CD4-positive, alpha-beta memory T cell (primary cell): ENCODE data around the gene TCF12. TPM values are rescaled to one million over a fixed set of nuclear protein-coding genes. Genes with fewer than 3 reads are reported as not detected.

ENCODE experiments used
- CTCF ChIA-PET: fragments of 350-600 bp; sonication (Branson Sonifier 250); formaldehyde crosslinking; loops from one replicate; lab custom pipeline; 2021; ENCODE audit warnings: inconsistent platforms; ENCODE audit not compliant: partially characterized antibody; lab: Charles Lee
- POLR2A ChIA-PET: fragments of 350-600 bp; sonication (Branson Sonifier 250); formaldehyde crosslinking; loops from one replicate; lab custom pipeline; 2021; ENCODE audit not compliant: partially characterized antibody; lab: Charles Lee
- DNase-seq, 5 donors: peaks; one replicate each; pipeline versions ENCODE4 v3.0.0 to v3.0.0-alpha.2; 2020 to 2022; ENCODE audit warnings: mixed read lengths in 1 of 5
- H3K27ac ChIP-seq: one replicate; pipeline ENCODE4 v1.7.0; 2013; ENCODE audit warnings: low read depth, low read length
- H3K27me3 ChIP-seq: 2 replicates; pipeline ENCODE4 v1.7.0; 2013; ENCODE audit warnings: mild to moderate bottlenecking, low read length, moderate library complexity; ENCODE audit not compliant: insufficient read depth
- H3K36me3 ChIP-seq: 2 replicates; pipeline ENCODE4 v1.7.0; 2013; ENCODE audit warnings: mild to moderate bottlenecking, low read length, moderate library complexity; ENCODE audit not compliant: insufficient read depth
- H3K4me1 ChIP-seq: 2 replicates; pipeline ENCODE4 v1.7.0; 2013; ENCODE audit warnings: mild to moderate bottlenecking, low read length, moderate library complexity; ENCODE audit not compliant: insufficient read depth
- H3K4me3 ChIP-seq, 2 donors: one replicate each; pipeline ENCODE4 v1.7.0; 2013; ENCODE audit warnings: low read length in 2 of 2, mild to moderate bottlenecking in 1 of 2
- H3K9me3 ChIP-seq, 2 donors: one replicate each; pipeline ENCODE4 v1.7.0; 2013; ENCODE audit warnings: low read length in 2 of 2, control low read depth in 1 of 2; ENCODE audit not compliant: control insufficient read depth in 1 of 2
- H3K27ac Mint-ChIP-seq, 7 donors: one replicate each; pipeline ENCODE4 v1.8.0; 2020 to 2021; ENCODE audit warnings: mixed read lengths in 7 of 7, mild to moderate bottlenecking in 6 of 7, inconsistent platforms in 3 of 7, moderate library complexity in 3 of 7
- H3K27me3 Mint-ChIP-seq, 2 donors: one replicate each; pipeline ENCODE4 v1.8.0; 2020 to 2021; ENCODE audit warnings: mixed read lengths in 2 of 2
- H3K36me3 Mint-ChIP-seq, 2 donors: one replicate each; pipeline ENCODE4 v1.8.0; 2020 to 2021; ENCODE audit warnings: mixed read lengths in 2 of 2, inconsistent platforms in 1 of 2, mild to moderate bottlenecking in 1 of 2
- H3K4me1 Mint-ChIP-seq, 4 donors: one replicate each; pipeline ENCODE4 v1.8.0; 2020 to 2021; ENCODE audit warnings: mixed read lengths in 4 of 4, mild to moderate bottlenecking in 1 of 4
- H3K4me3 Mint-ChIP-seq, 8 donors: one replicate each; pipeline ENCODE4 v1.8.0; 2020 to 2021; ENCODE audit warnings: mixed read lengths in 8 of 8, mild to moderate bottlenecking in 7 of 8, moderate library complexity in 6 of 8, inconsistent platforms in 3 of 8
- H3K9me3 Mint-ChIP-seq, 8 donors: one replicate each; pipeline ENCODE4 v1.8.0; 2020 to 2021; ENCODE audit warnings: mixed read lengths in 8 of 8, mild to moderate bottlenecking in 5 of 8, inconsistent platforms in 3 of 8, moderate library complexity in 1 of 8
- intact Hi-C: fragments of 100-400 bp; cut with micrococcal nuclease; formaldehyde crosslinking; loops from one replicate; pipeline ENCODE4 v1.15.1; 2023
- polyA plus RNA-seq, 2 donors: library from polyadenylated mRNA; unstranded; fragments of 300-500 nt; fragmentation: Illumina TruSeq; gene quantifications; one replicate each; pipeline ENCODE4 v1.2.3, GENCODE V29; 2021
- total RNA-seq, 2 experiments: library from RNA; stranded (reverse); gene quantifications; one replicate each; pipeline ENCODE4 v1.2.3, GENCODE V29; 2021

The TCF12 gene
- total and polyA plus RNA-seq, 4 experiments from 2014 or later, result 36.5 to 86.5 (median 68.4) TPM

DNA sequence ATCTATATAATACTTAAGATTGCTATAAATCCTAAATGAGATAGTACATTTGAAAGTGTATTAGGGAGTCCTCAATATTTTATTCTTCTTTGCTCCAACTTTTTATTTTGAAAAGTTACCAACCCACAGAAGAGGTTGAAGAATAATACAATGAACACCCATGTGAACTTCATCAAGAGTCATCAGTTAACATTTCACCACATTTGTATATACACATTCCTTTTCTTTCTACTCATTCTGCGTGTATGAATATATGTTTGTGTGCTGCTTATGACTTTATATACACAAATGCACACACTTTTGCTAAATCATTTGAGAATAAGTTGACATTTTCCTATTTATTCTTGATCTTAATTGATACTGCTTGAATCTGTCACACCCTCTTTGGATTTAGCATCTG, 264.6 kb downstream of the TCF12 start:
- H3K4me3 ChIP-seq, result no peak overlapping the region
- Mint-ChIP-seq H3K36me3 (peaks cover 15 to 17% of the 10 kb centered on the region in 2 donors), H3K27me3 (no peaks in the 10 kb centered on the region), H3K4me3 (no peak overlapping the region), H3K27ac (no peak overlapping the region), H3K9me3 (peaks cover 0 to 3% (median 0%) of the 10 kb centered on the region in 8 donors), H3K4me1 (no peaks in the 10 kb centered on the region)
- intact Hi-C loops, result no loop called here
- no peak for DNase-seq
- ChIA-PET POLR2A (no interaction called here), CTCF (no interaction called here)
- no peaks in the 10 kb centered on the region for H3K27me3 ChIP-seq
- no peak overlapping the region for H3K27ac ChIP-seq
- H3K36me3 ChIP-seq, result no peaks in the 10 kb centered on the region
- no peaks in the 10 kb centered on the region for H3K4me1 ChIP-seq
- no peaks in the 10 kb centered on the region for H3K9me3 ChIP-seq

DNA sequence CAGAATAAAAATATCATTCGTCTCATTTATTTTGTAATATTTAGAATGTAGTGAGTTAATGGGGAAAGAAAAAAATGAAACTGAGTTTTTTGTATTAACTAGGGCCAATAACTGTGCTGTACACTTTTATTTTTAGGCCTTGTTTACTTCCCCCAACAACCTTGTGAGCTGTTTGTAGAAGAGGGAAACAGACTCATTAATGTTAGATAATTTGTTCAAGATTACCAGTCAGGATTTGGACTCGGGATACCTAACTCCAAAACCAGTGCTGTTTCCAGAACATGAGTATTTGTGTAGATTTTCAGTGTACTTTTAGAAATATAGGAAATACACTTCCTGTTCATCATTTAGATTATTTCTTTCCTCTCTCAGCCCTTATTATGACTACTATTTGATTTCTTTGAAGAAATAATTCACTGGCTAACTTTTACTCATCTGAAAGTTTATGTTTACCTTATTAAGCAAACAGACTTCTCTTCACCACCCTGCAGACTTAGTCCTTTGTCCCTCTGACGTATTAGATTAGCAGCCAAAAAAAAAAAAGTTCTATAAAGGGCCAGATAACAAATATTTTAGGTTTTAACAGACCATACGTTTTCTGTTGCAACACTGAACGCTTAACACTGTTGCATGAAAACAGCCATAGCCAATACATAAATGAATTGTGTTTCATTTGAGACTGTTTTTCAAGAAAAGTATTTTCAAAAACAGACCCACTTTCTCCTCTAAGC, 265.3 kb downstream of the TCF12 start:
- ChIA-PET POLR2A (no interaction called here), CTCF (no interaction called here)
- H3K36me3 ChIP-seq, result no peaks in the 10 kb centered on the region

DNA sequence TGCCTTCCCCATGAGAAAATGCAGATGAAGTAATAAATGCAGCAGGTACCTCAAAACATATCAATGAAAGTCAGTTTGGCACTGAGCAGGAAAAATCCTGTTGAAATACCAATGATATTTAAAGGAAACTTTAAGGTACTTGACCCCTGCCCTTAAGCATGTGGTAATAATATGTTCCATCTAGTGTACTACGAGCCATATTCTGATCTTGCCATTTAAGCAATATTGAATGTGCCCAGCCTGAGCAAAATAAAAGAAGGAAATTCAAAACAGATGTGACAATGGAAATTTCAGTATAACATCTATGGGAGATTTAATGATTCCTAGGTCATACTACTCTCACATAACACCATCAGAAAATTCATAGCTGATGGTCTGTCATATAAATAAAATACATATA, 266.1 kb downstream of the TCF12 start:
- Histone ChIP-seq H3K4me3 (no peak overlapping the region), H3K9me3 (no peaks in the 10 kb centered on the region), H3K27ac (no peak overlapping the region), H3K4me1 (no peaks in the 10 kb centered on the region), H3K27me3 (no peaks in the 10 kb centered on the region), H3K36me3 (no peaks in the 10 kb centered on the region)
- H3K36me3 Mint-ChIP-seq, result peaks cover 15 to 17% of the 10 kb centered on the region in 2 donors
- H3K27me3 Mint-ChIP-seq, result no peaks in the 10 kb centered on the region
- no peak overlapping the region for H3K4me3 Mint-ChIP-seq
- POLR2A ChIA-PET, result no interaction called here
- H3K9me3 Mint-ChIP-seq, result peaks cover 0 to 3% (median 0%) of the 10 kb centered on the region in 8 donors
- H3K27ac Mint-ChIP-seq, result peak overlapping the region in 1 of 7 donors; percentile 2
- intact Hi-C loops, result no loop called here
- CTCF ChIA-PET, result interaction anchor here (1.2 kb wide), 1 partner anchor 29 kb away, joined by 3 read pairs; no protein-coding TSS in a partner anchor
- no peak for DNase-seq
- H3K4me1 Mint-ChIP-seq, result no peaks in the 10 kb centered on the region

More for the DNA sequence above, 265.3 kb downstream of the TCF12 start:
- H3K9me3 Mint-ChIP-seq, result peaks cover 0 to 3% (median 0%) of the 10 kb centered on the region in 8 donors
- H3K4me3 Mint-ChIP-seq, result no peak overlapping the region
- peaks cover 15 to 17% of the 10 kb centered on the region in 2 donors for H3K36me3 Mint-ChIP-seq
- no peak for DNase-seq
- Histone ChIP-seq H3K27me3 (no peaks in the 10 kb centered on the region), H3K9me3 (no peaks in the 10 kb centered on the region), H3K4me3 (no peak overlapping the region), H3K27ac (no peak overlapping the region), H3K4me1 (no peaks in the 10 kb centered on the region)
- H3K27me3 Mint-ChIP-seq, result no peaks in the 10 kb centered on the region
- H3K4me1 Mint-ChIP-seq, result no peaks in the 10 kb centered on the region
- intact Hi-C loops, result no loop called here
- peak overlapping the region in 1 of 7 donors; percentile 22 for H3K27ac Mint-ChIP-seq

DNA sequence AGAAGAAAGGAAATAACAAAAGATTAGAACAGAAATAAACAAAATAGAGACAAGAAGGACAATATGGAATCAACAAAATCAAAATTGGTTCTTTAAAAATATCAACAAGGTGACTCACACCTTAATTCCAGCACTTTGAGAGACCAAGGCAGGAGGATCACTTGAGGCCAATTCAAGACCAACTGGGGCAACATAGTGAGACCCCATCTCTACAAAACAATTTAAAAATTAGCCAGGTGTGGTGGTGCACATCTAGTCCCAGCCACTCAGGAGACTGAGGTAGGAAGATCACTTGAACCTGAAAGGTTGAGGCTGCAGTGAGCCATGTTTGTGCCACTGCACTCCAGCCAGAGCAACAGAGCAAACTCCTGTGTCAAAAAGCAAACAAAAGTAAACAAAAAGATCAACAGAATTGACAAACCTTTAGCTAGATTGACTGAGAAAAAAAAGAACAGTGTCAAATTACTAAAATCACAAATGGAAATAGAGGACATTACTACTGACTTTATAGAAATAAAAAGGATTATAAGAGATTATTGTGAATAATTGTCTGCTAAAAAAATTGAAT, 267.1 kb downstream of the TCF12 start:
- Mint-ChIP-seq H3K9me3 (peaks cover 0 to 3% (median 0%) of the 10 kb centered on the region in 8 donors), H3K4me3 (no peak overlapping the region), H3K27me3 (no peaks in the 10 kb centered on the region), H3K27ac (no peak overlapping the region), H3K4me1 (no peaks in the 10 kb centered on the region), H3K36me3 (peaks cover 15 to 23% of the 10 kb centered on the region in 2 donors)
- ChIA-PET POLR2A (no interaction called here), CTCF (interaction anchor here (1.2 kb wide), 1 partner anchor 28 kb away, joined by 3 read pairs; no protein-coding TSS in a partner anchor)
- Histone ChIP-seq H3K4me1 (no peaks in the 10 kb centered on the region), H3K27ac (no peak overlapping the region), H3K36me3 (no peaks in the 10 kb centered on the region), H3K9me3 (no peaks in the 10 kb centered on the region), H3K27me3 (no peaks in the 10 kb centered on the region), H3K4me3 (no peak overlapping the region)
- DNase-seq, result no peak
- intact Hi-C loops, result no loop called here

DNA sequence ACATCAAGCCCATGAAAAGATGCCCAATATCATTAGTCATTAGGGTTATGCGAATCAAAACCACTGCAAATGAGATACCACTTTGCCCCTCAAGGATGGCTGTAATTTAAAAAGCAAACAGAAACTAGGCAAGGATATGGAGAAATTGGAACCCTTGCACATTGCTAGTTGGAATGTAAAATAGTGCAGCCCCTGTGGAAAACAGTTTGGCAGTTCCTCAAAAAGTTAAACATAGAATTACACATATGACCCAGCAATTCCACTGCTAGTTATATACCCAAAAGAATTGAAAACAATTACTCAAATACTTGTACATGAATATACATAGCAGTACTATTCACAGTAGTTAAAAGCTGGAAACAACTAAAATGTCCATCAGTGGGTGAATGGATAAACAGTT, 271.0 kb downstream of the TCF12 start:
- Histone ChIP-seq H3K27me3 (no peaks in the 10 kb centered on the region), H3K36me3 (peaks cover 4% of the 10 kb centered on the region), H3K4me1 (no peaks in the 10 kb centered on the region), H3K27ac (no peak overlapping the region), H3K9me3 (no peaks in the 10 kb centered on the region), H3K4me3 (no peak overlapping the region)
- intact Hi-C loops, result no loop called here
- Mint-ChIP-seq H3K9me3 (peaks cover 0 to 3% (median 0%) of the 10 kb centered on the region in 8 donors), H3K4me3 (no peak overlapping the region), H3K27ac (peak overlapping the region in 1 of 7 donors; percentile 50), H3K4me1 (peaks cover 0 to 1% (median 0%) of the 10 kb centered on the region in 4 donors), H3K27me3 (no peaks in the 10 kb centered on the region), H3K36me3 (peaks cover 45 to 51% of the 10 kb centered on the region in 2 donors)
- no peak for DNase-seq
- CTCF ChIA-PET, result no interaction called here
- POLR2A ChIA-PET, result no interaction called here

DNA sequence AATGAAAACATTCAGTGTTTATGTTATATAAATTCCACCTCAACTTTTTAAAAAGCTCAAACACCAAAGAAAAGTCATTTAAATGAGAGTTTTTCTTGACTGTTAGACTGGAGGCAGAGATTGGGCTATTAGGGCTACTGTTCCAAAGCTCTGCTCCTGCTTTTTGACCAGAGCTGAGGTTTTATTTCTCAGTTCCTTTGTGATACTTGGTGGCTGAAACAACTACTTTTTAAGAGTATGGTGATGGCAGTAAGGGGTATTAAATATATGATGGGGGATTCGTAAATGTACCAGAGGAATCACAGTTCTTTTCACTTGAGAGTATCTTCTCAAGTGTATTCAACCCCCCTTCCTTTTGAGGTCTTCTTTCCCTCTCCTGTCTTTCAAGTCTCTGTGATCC, 271.8 kb downstream of the TCF12 start:
- Histone ChIP-seq H3K36me3 (peaks cover 4% of the 10 kb centered on the region), H3K9me3 (no peaks in the 10 kb centered on the region), H3K4me3 (no peak overlapping the region), H3K4me1 (no peaks in the 10 kb centered on the region), H3K27ac (no peak overlapping the region), H3K27me3 (no peaks in the 10 kb centered on the region)
- H3K9me3 Mint-ChIP-seq, result peaks cover 0 to 3% (median 0%) of the 10 kb centered on the region in 8 donors
- POLR2A ChIA-PET, result no interaction called here
- no peak overlapping the region for H3K4me3 Mint-ChIP-seq
- no peak for DNase-seq
- H3K36me3 Mint-ChIP-seq, result peaks cover 42 to 48% of the 10 kb centered on the region in 2 donors
- intact Hi-C loops, result no loop called here
- H3K4me1 Mint-ChIP-seq, result peaks cover 0 to 1% (median 0%) of the 10 kb centered on the region in 4 donors
- H3K27me3 Mint-ChIP-seq, result no peaks in the 10 kb centered on the region
- no peak overlapping the region for H3K27ac Mint-ChIP-seq
- CTCF ChIA-PET, result no interaction called here

DNA sequence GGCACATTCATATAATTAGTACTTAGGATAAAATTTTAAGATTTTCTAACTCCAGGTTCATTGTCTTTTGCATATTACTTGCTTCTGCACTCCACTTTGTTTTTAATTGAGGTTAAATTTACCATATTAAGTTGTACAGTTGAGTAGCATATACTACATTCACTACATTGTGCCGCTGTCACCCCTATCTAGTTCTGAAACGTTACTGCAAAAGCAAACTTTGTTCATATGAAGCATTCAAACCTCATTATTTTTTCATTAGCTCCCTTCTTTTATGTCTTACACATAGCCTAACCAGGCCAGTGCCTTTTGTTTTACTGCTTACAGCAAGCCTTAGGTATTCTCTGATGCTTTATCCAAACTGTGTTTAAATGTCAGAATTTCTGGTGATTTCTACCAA, 274.7 kb downstream of the TCF12 start:
- intact Hi-C loops, result no loop called here
- H3K9me3 ChIP-seq, result no peaks in the 10 kb centered on the region
- no peaks in the 10 kb centered on the region for H3K4me1 ChIP-seq
- CTCF ChIA-PET, result no interaction called here
- Mint-ChIP-seq H3K4me3 (no peak overlapping the region), H3K27ac (no peak overlapping the region), H3K9me3 (peaks cover 0 to 2% (median 0%) of the 10 kb centered on the region in 8 donors), H3K27me3 (no peaks in the 10 kb centered on the region), H3K4me1 (peaks cover 0 to 3% (median 0%) of the 10 kb centered on the region in 4 donors), H3K36me3 (peaks cover 40 to 43% of the 10 kb centered on the region in 2 donors)
- H3K4me3 ChIP-seq, result no peak overlapping the region
- H3K27me3 ChIP-seq, result no peaks in the 10 kb centered on the region
- POLR2A ChIA-PET, result no interaction called here
- no peak for DNase-seq
- H3K36me3 ChIP-seq, result peaks cover 4% of the 10 kb centered on the region
- no peak overlapping the region for H3K27ac ChIP-seq
